HepG2 (cell line): ENCODE results near the gene NOM1. TPM values are rescaled to one million over a fixed set of nuclear protein-coding genes. Genes with fewer than 3 reads are reported as not detected.

Experiments
- ATAC-seq: fragments of 200-7000 bp; cut with Tn5 transposase; 3 replicates; pipeline ENCODE4 v1.9.1; 2020; ENCODE audit warnings: mild to moderate bottlenecking, moderate library complexity
- BruUV-seq: library from RNA; stranded (reverse); fragments of 400-500 nt; replicated peaks from 2 replicates; lab custom pipeline; 2021; lab: Mats Ljungman, UMichigan
- CTCF ChIA-PET: fragments of 300-600 bp; formaldehyde crosslinking; extraction: SDS; loops from one replicate; lab custom pipeline; 2021; ENCODE audit warnings: low total read pairs, inconsistent platforms, low intra/inter-chr PET ratio; lab: Yijun Ruan, JAX
- POLR2A ChIA-PET: fragments of 350-600 bp; sonication (Branson Sonifier 250); formaldehyde crosslinking; loops from one replicate; lab custom pipeline; 2020; ENCODE audit warnings: antibody characterized with exemption, inconsistent platforms; lab: Yijun Ruan, JAX
- DNase-seq: peaks from one replicate; pipeline ENCODE4 v3.0.0-alpha.2; 2015; ENCODE audit warnings: low spot score
- FAIRE-seq: peaks from 3 replicates; lab custom pipeline; 2011; peaks lifted over from hg19 to GRCh38; lab: Jason Lieb, UNC
- H2AFZ ChIP-seq: one replicate; pipeline ENCODE4 v1.6.1; 2011; ENCODE audit warnings: low read length, inconsistent platforms
- H3K27ac ChIP-seq: fragments of 300-600 bp; 3 replicates; pipeline ENCODE4 v1.8.0; 2011; ENCODE audit warnings: mixed run types, mild to moderate bottlenecking, mixed read lengths, low read length, inconsistent platforms; ENCODE audit not compliant: insufficient read depth; ENCODE audit errors: extremely low read length
- H3K27me3 ChIP-seq, 2 experiments: fragments of 200-600 bp in 1 of 2; 2 replicates in 1 of 2; 3 replicates in 1 of 2; pipeline versions ENCODE4 v1.6.0 to v1.8.0; 2011; ENCODE audit warnings: low read length in 2 of 2, mild to moderate bottlenecking in 2 of 2, moderate library complexity in 2 of 2, inconsistent platforms in 1 of 2; ENCODE audit not compliant: insufficient read depth in 2 of 2, control insufficient read depth in 1 of 2
- H3K36me3 ChIP-seq, 2 experiments: fragments of 200-600 bp in 1 of 2; replicated peaks in 1 of 2; 2 replicates in 1 of 2; 3 replicates in 1 of 2; pipeline versions ENCODE4 v1.5.1 to v1.8.0; 2011; ENCODE audit warnings: low read length in 2 of 2, inconsistent platforms in 1 of 2; ENCODE audit not compliant: insufficient read depth in 2 of 2, control insufficient read depth in 1 of 2
- H3K4me1 ChIP-seq: 2 replicates; pipeline ENCODE4 v1.5.1; 2012; ENCODE audit warnings: low read length, inconsistent platforms; ENCODE audit not compliant: insufficient read depth
- H3K4me2 ChIP-seq: 2 replicates; pipeline ENCODE4 v1.6.0; 2011; ENCODE audit warnings: low read depth, low read length, inconsistent platforms
- H3K4me3 ChIP-seq, 3 experiments: fragments of 200-600 bp in 1 of 3; sonication (generic), shearing (Covaris generic) in 1 of 3; replicated peaks in 1 of 3; 2 replicates each; pipeline ENCODE4 v1.5.1; 2011 to 2016; ENCODE audit warnings: low read length in 3 of 3, inconsistent platforms in 2 of 3, low read depth in 2 of 3, mild to moderate bottlenecking in 2 of 3, control low read depth in 1 of 3, mixed read lengths in 1 of 3; ENCODE audit not compliant: insufficient read depth in 1 of 3
- H3K79me2 ChIP-seq: one replicate; pipeline ENCODE4 v1.6.1; 2011; ENCODE audit warnings: low read length, inconsistent platforms; ENCODE audit not compliant: insufficient read depth
- H3K9ac ChIP-seq: 2 replicates; pipeline ENCODE4 v1.6.0; 2011; ENCODE audit warnings: mild to moderate bottlenecking, low read depth, low read length, inconsistent platforms; ENCODE audit not compliant: insufficient read depth
- H3K9me3 ChIP-seq: 2 replicates; pipeline ENCODE4 v1.5.1; 2012; ENCODE audit warnings: mild to moderate bottlenecking, low read length
- H4K20me1 ChIP-seq: 2 replicates; pipeline ENCODE4 v1.6.0; 2011; ENCODE audit warnings: inconsistent platforms, mild to moderate bottlenecking, low read length, moderate library complexity; ENCODE audit not compliant: insufficient read depth
- DBP ChIP-seq: sonication (generic); formaldehyde crosslinking; IDR thresholded peaks from 2 replicates; pipeline ENCODE4 v1.4.0; 2020; ENCODE audit warnings: missing genetic modification reagents; ENCODE audit errors: not compliant biosample characterization
- HDAC1 ChIP-seq: sonication (generic); formaldehyde crosslinking; IDR thresholded peaks from 2 replicates; pipeline ENCODE4 v1.5.1; 2020; ENCODE audit warnings: mild to moderate bottlenecking, missing genetic modification reagents
- NONO ChIP-seq, 2 experiments: fragments of 450-650 bp in 1 of 2; sonication (generic) in 1 of 2; formaldehyde crosslinking in 1 of 2; IDR thresholded peaks in 1 of 2; conservative IDR thresholded peaks in 1 of 2; 2 replicates each; pipeline versions ENCODE4 v1.6.1 to v1.8.0; 2017 to 2022; ENCODE audit warnings: mild to moderate bottlenecking in 1 of 2, missing genetic modification reagents in 1 of 2, moderate library complexity in 1 of 2
- RELA ChIP-seq: sonication (generic); formaldehyde crosslinking; IDR thresholded peaks from 2 replicates; pipeline ENCODE4 v1.4.0; 2020; ENCODE audit warnings: missing genetic modification reagents
- TBL1XR1 ChIP-seq: fragments of 150-350 bp; IDR thresholded peaks from 2 replicates; pipeline ENCODE4 v1.6.1; 2014; ENCODE audit warnings: borderline replicate concordance, low read length; ENCODE audit not compliant: partially characterized antibody
- XBP1 ChIP-seq: sonication (generic); formaldehyde crosslinking; IDR thresholded peaks from 2 replicates; pipeline ENCODE4 v1.5.0; 2020; ENCODE audit warnings: missing genetic modification reagents
- ZFP90 ChIP-seq: sonication (generic); formaldehyde crosslinking; IDR thresholded peaks from 2 replicates; pipeline ENCODE4 v1.8.0; 2022; ENCODE audit warnings: missing genetic modification reagents, mild to moderate bottlenecking, inconsistent platforms, borderline replicate concordance
- ZNF350 ChIP-seq: sonication (generic); formaldehyde crosslinking; IDR thresholded peaks from 2 replicates; pipeline ENCODE4 v1.4.0; 2020; ENCODE audit warnings: mild to moderate bottlenecking, low read depth, missing genetic modification reagents, borderline replicate concordance
- ZNF83 ChIP-seq: sonication (generic); formaldehyde crosslinking; IDR thresholded peaks from 2 replicates; pipeline ENCODE4 v1.4.0; 2020; ENCODE audit warnings: missing genetic modification reagents, mild to moderate bottlenecking, borderline replicate concordance
- WGBS: methylation state at CpG from one replicate; pipeline ENCODE4 v1.1.6; 2017; ENCODE audit warnings: low lambda C conversion rate; 5-methylcytosine and 5-hydroxymethylcytosine counted together
- in situ Hi-C: cut with HindIII; loops from 2 replicates; pipeline ENCODE4 v1.10.0; 2017; ENCODE audit warnings: low pct_unique_long_range_greater_than_20kb; ENCODE audit not compliant: extremely low pct_ligation_motif_present
- intact Hi-C: fragments of 100-400 bp; cut with micrococcal nuclease; formaldehyde crosslinking; loops from one replicate; pipeline ENCODE4 v1.10.0; 2022; ENCODE audit not compliant: unreplicated experiment
- polyA plus RNA-seq, 8 experiments: library from polyadenylated mRNA; depleted of rRNA in 3 of 8; stranded (reverse) in 7 of 8; unstranded in 1 of 8; fragments of >200 nt; fragmentation: Illumina TruSeq in 4 of 8; extraction: Trizol in 4 of 8; gene quantifications; 2 replicates each; pipeline versions ENCODE4 v1.2.1 to v1.2.3, GENCODE V29; 2011 to 2016; ENCODE audit warnings: low read depth in 4 of 8, missing spikeins in 1 of 8, mixed read lengths in 1 of 8; ENCODE audit not compliant: insufficient read depth in 1 of 8
- total RNA-seq, 5 experiments: library from RNA; depleted of rRNA; stranded (reverse); fragments of >200 nt; fragmentation: Illumina TruSeq; extraction: Trizol; gene quantifications; 2 replicates each; pipeline ENCODE4 v1.2.3, GENCODE V29; 2016; ENCODE audit warnings: low read depth in 1 of 5

NOM1 gene
- total and polyA plus RNA-seq, 2 of the 13 experiments (the other 11 are each of a cell fraction or from before 2014, with no cell fraction given): 14.2 to 26.2 TPM

- H3K36me3 ChIP-seq: no peaks in the 10 kb centered on the region
- H3K4me2 ChIP-seq: peak overlapping the region; percentile 51
- ChIA-PET CTCF (no interaction called here), POLR2A (no interaction called here)
- peak overlapping the region in 1 of 3 experiments; percentile 39; a peak in 1 of 6 replicates for H3K4me3 ChIP-seq
- H3K27ac ChIP-seq: no peak overlapping the region
- ATAC-seq: no peak
- peaks cover 8% of the 10 kb centered on the region; the same call in 1 of the 2 replicates for H4K20me1 ChIP-seq
- H3K9me3 ChIP-seq: no peaks in the 10 kb centered on the region
- BruUV-seq: no TSS peak
- in situ Hi-C loops (no loop called here), intact Hi-C loops (loop anchor here (10.0 kb wide), 1 partner anchor 116 kb away; the partner anchor contains the start of gene UBE3C)
- no peak overlapping the region for H3K9ac ChIP-seq
- no peak for FAIRE-seq
- TF ChIP-seq ZNF83 (CRISPR knock-in tag) (no peak), HDAC1 (CRISPR knock-in tag) (no peak), DBP (CRISPR knock-in tag) (no peak), XBP1 (CRISPR knock-in tag) (no peak), ZFP90 (CRISPR knock-in tag) (no peak), NONO (IDR thresholded peaks at IDR 0.05) (no peak), NONO (CRISPR knock-in tag; conservative IDR thresholded peaks at IDR 0.05) (no peak), ZNF350 (CRISPR knock-in tag) (no peak), TBL1XR1 (no peak), RELA (no peak)
- 74% methylated on average over 34 of the region's 49 CpGs for WGBS
- peaks cover 56% of the 10 kb centered on the region for H3K4me1 ChIP-seq
- H3K27me3 ChIP-seq: peaks cover 23 to 95% of the 10 kb centered on the region in 2 experiments
- DNase-seq: no peak
- no peaks in the 10 kb centered on the region for H3K79me2 ChIP-seq
- no peak overlapping the region for H2AFZ ChIP-seq
These were observed 69.0 kb downstream of the NOM1 start for GRCh38 chr7:157018328-157018996.
